Stimulated activated naive B cell treated with anti-CD40 and anti-IgM and Interleukin-4, amounts not matched to agents 10 μg/mL and 1 μg/mL and 100 μg/mL, for 72 hours (primary cell): ENCODE data around the gene SLC25A53.

ENCODE experiments used
- ATAC-seq, 2 donors: fragments of 150-1000 bp; cut with Tn5 transposase; replicated peaks; 2 replicates each; pipeline ENCODE4 v1.10.0; 2021; ENCODE audit warnings: moderate library complexity in 1 of 2
- DNase-seq: peaks from one replicate; pipeline ENCODE4 v3.0.0; 2021
- H3K27ac Mint-ChIP-seq: one replicate; pipeline ENCODE4 v1.8.0; 2022; ENCODE audit warnings: mild to moderate bottlenecking, mixed read lengths
- H3K27me3 Mint-ChIP-seq, 2 donors: one replicate each; pipeline ENCODE4 v1.8.0; 2022; ENCODE audit warnings: mixed read lengths in 2 of 2
- H3K36me3 Mint-ChIP-seq, 2 donors: one replicate each; pipeline ENCODE4 v1.8.0; 2022; ENCODE audit warnings: mixed read lengths in 2 of 2, mild to moderate bottlenecking in 1 of 2
- H3K4me1 Mint-ChIP-seq, 2 donors: one replicate each; pipeline ENCODE4 v1.8.0; 2022; ENCODE audit warnings: mixed read lengths in 2 of 2, mild to moderate bottlenecking in 1 of 2
- H3K4me3 Mint-ChIP-seq, 2 donors: one replicate each; pipeline ENCODE4 v1.8.0; 2022; ENCODE audit warnings: mild to moderate bottlenecking in 2 of 2, mixed read lengths in 2 of 2, moderate library complexity in 1 of 2
- H3K9me3 Mint-ChIP-seq, 2 donors: one replicate each; pipeline ENCODE4 v1.8.0; 2022; ENCODE audit warnings: mixed read lengths in 2 of 2, mild to moderate bottlenecking in 1 of 2

Gene SLC25A53

DNA sequence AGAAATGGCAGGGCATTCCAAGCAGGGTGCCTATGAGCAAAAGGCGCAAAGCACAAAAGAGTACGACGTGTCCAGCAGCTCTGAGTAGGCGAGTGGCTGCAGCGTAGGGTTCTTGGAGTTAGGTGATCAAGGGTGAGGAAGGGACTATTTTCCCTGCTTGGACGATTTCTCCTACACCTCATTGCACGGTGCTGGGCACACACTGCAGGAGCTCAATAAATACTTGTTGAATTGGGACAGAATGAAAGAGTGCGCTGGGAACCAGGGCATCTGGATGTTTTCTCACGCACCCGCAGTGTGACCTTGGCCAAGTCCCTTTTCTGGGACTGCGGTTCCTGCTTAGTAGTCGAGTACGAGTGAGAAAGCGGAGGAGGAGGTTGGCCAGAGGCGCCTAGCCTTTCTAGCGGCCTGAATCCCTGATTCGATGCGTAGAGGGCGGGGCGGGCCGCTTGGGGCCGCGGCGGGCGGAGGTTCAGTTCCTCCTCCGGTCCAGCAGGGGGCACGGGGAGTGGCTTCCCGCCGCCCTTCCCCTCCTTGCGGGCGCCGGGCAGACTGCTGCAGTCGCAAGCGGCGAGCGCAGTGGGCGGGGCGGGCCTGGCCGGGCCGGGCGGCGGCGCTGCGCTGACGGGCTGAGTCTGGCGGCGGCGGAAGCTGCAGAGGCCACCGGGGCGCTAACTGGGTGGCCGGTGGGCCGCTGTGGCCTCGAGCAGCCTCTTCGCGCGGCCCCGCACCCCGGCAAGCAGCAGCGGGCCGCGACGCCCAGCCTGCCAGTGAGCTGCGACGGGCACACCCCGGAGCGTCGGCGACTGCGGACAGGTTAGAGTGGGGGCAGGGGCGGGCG lies 9.3 kb upstream of the SLC25A53 start, which contains the start of gene FAM199X:
FAM199X (plus strand) TSS at position 560 of the 841 bp plus-strand sequence. CDS start 333 bp downstream, outside the sequence.
- Mint-ChIP-seq H3K27ac (peak within 1 kb of the TSS; percentile 65), H3K27me3 (peaks cover 0 to 4% of the 10 kb centered on the region in 2 donors), H3K36me3 (peaks cover 3 to 4% of the 10 kb centered on the region in 2 donors), H3K4me1 (peaks cover 12 to 26% of the 10 kb centered on the region in 2 donors), H3K9me3 (no peaks in the 10 kb centered on the region), H3K4me3 (peak within 1 kb of the TSS; percentile 83 to 84)
- peak; percentile 85 for DNase-seq
- ATAC-seq: peak; percentile 95 to 96

DNA sequence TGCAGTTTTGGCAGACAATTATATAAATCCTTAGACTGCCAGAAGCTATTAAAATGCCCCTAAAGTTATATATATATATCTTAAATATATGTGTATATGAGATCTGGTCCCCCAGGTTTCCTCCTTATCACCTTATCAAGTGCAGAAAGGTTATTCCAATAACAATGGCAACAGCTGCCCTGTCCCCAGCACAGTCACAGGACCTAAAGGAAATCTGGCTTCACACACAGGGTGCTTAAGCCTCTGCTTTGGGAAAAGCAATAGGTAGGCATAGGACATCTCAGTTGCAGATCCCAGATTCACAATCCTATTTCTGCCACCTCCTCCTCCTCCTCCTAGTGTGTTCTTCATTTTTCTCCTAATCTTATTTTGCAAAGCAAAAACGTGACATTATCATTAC lies 5.8 kb downstream of the SLC25A53 start:
- Mint-ChIP-seq H3K9me3 (no peaks in the 10 kb centered on the region), H3K27ac (no peak overlapping the region), H3K4me1 (peaks cover 8 to 17% of the 10 kb centered on the region in 2 donors)

DNA sequence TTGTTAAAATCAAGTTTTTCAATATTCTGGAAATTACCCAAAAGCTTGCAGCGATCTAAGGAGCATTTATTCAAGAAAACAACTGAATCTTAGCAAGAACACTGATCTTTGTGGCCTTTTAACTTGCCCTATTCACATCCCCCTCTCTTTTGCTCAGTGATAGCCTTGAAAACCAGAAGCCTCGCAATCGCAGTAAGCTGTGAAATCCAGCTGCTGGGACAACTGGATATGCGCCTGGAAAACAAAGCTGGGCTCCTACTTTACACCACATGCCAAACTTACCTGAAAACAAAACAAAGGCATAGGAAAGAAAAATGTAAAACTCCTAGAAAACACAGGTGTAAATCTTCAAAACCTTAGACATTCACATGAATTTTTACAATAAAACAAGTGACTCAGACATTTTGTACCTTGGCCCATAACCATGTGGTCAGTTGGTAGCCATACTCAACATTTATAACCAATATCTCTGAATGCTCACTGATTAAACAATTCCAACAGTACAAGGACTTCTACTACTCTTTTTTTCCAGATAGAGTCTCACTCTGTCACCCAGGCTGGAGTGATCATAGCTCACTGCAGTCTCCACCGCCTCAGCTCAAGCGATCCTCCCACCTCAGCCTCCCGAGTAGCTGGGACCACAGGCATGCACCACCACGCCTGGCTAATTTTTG lies 15.6 kb downstream of the SLC25A53 start:
- no peak overlapping the region for H3K27ac Mint-ChIP-seq
- H3K9me3 Mint-ChIP-seq: no peaks in the 10 kb centered on the region
- H3K36me3 Mint-ChIP-seq: peaks cover 0 to 4% of the 10 kb centered on the region in 2 donors
- DNase-seq (no peak), ATAC-seq (no peak)
- peaks cover 4 to 17% of the 10 kb centered on the region in 2 donors for H3K4me1 Mint-ChIP-seq
- H3K27me3 Mint-ChIP-seq: no peaks in the 10 kb centered on the region
- no peak overlapping the region for H3K4me3 Mint-ChIP-seq

More for the DNA sequence above, 5.8 kb downstream of the SLC25A53 start:
- no peak overlapping the region for H3K4me3 Mint-ChIP-seq
- DNase-seq (no peak), ATAC-seq (no peak)
- H3K36me3 Mint-ChIP-seq: no peaks in the 10 kb centered on the region
- H3K27me3 Mint-ChIP-seq: no peaks in the 10 kb centered on the region

DNA sequence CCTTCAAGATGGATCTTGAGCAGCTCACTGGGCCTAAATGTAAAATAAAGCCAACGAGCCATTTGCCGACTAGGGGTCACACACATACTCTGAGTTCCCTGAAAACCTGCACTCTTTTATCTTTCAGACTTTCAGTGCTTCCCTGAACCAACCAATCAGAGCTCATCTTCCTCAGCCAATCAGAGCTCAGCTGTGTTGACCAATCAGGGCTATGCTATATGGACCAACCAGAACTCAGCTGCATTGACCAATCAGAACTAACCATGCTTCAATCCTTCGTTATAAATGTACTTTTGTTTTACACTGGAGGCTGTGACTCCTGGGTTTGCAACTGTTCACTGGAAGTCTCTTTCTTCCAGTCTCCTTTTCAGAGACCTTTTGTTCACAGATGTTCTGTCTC lies 19.3 kb downstream of the SLC25A53 start:
- H3K27ac Mint-ChIP-seq: no peak overlapping the region
- DNase-seq: no peak

DNA sequence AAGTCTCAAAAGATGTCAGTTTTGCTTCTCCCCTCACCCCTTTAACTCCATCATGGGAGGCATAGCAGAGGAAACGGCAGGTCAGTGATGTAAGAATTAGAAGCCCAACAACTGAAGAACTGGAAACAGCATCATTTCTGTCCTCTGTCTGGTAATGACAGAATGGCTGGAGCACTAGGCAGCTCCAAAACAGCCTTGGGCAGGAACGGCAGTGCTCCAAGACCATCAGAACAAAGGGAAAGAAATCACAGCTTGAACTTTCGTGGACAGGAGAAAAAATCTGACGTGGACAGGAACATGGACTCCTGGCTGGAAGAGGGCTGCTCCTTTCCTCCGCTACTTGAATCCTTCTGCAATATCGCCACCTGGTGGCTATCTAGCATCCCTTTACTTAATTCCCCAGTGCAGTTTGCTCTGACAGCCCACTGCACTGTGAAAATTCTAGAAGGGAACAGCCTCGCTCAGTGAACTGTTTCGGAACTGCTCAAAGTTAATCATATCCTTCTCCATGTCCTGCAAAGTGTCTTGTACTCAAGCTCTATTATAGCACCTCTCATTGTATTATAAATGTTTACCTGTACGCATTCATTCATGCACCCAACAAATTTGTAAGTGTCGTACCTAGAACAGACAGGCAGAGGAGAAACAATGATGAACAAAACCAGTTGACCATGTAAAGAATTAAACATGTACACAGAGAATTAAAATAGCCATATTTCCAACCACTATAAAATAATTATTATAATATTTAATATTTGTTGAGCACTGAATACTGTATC lies 20.4 kb downstream of the SLC25A53 start:
- Mint-ChIP-seq H3K27ac (no peak overlapping the region), H3K27me3 (no peaks in the 10 kb centered on the region), H3K4me3 (peak overlapping the region; percentile 48 to 58), H3K9me3 (no peaks in the 10 kb centered on the region), H3K4me1 (peaks cover 14 to 16% of the 10 kb centered on the region in 2 donors), H3K36me3 (no peaks in the 10 kb centered on the region)
- ATAC-seq (peak; percentile 73 to 86), DNase-seq (peak; percentile 44)

More for the DNA sequence above, 19.3 kb downstream of the SLC25A53 start:
- ATAC-seq: no peak
- Mint-ChIP-seq H3K4me1 (peaks cover 14 to 16% of the 10 kb centered on the region in 2 donors), H3K27me3 (no peaks in the 10 kb centered on the region), H3K4me3 (no peak overlapping the region), H3K36me3 (no peaks in the 10 kb centered on the region), H3K9me3 (no peaks in the 10 kb centered on the region)

DNA sequence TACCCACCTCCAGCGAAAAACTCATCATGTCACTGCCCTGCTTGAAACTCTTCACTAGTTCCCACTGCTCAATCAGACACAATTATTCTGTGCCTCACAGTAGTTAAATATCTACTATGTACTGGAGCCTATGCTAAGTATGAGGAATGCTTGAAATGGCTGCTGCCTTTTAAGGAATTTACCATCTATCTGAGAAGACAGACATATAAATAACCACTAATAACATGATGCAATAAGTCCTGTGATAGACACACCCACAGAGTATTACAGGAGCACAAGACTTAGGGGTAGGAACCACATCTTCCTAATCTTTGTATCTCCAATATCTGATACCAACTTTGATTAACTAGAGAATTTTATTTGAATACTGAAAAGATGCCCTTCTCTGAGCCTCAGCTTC lies 21.1 kb downstream of the SLC25A53 start:
- H3K36me3 Mint-ChIP-seq: peaks cover 0 to under 1% of the 10 kb centered on the region in 2 donors
- DNase-seq (no peak), ATAC-seq (no peak)
- H3K9me3 Mint-ChIP-seq: no peaks in the 10 kb centered on the region
- no peak overlapping the region for H3K27ac Mint-ChIP-seq
- no peak overlapping the region for H3K4me3 Mint-ChIP-seq
- H3K27me3 Mint-ChIP-seq: no peaks in the 10 kb centered on the region
- H3K4me1 Mint-ChIP-seq: peaks cover 14 to 16% of the 10 kb centered on the region in 2 donors

DNA sequence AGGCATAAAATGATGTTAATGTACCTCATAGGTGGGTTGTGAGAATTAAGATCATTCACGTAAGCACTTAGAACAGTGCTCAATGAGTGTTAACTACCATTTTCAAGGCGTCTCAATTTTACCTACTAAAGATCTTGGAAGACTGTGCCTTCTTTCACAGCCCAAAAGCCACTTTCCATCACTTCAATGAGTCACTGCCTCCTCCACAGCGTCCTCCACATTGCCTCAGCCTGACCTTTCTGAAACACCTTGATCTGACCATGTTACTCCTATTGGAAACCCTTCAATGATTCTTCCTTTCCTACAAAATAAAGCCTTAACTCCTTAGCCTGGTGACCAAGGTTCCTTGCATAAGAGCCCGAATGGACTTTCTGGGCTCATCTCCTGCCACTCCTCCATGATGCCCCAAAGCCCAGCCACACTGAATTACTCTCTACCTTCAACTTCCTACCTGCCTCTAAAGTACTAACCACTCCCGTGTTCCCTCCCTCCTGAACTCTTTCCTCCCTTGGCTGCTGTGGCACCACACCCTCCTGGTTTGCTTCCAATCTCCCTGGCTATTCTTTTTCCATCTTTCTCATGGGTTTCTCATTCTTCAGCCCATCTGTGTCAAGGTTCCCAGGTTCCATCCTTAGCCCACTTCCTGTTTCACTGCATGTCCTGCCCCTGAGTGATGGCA lies 22.1 kb downstream of the SLC25A53 start:
- no peaks in the 10 kb centered on the region for H3K27me3 Mint-ChIP-seq

DNA sequence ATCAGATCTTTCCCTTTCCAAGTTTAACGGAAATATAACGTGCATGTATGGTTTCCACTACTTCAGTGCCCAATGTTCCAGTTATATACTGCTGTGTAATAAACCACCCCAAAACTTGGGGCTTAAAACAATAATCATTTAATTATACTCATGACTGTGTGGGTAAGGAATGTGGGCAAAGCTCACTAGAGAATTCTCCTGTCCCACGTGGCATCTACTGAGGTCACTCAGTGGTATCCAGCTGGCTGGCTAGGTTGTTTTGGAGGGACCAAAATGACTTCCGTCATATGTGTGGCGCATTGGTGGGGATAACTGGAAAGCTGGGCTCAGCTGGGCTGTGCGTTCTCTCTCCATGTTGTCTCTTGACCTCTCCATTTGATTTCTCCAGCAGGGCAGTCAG lies 26.0 kb downstream of the SLC25A53 start:
- no peak for DNase-seq
- H3K36me3 Mint-ChIP-seq: peaks cover 0 to 6% of the 10 kb centered on the region in 2 donors
- ATAC-seq: no peak
- no peak overlapping the region for H3K4me3 Mint-ChIP-seq
- no peaks in the 10 kb centered on the region for H3K27me3 Mint-ChIP-seq
- no peak overlapping the region for H3K27ac Mint-ChIP-seq
- H3K4me1 Mint-ChIP-seq: peaks cover 19 to 22% of the 10 kb centered on the region in 2 donors
- H3K9me3 Mint-ChIP-seq: no peaks in the 10 kb centered on the region

More for the DNA sequence above, 22.1 kb downstream of the SLC25A53 start:
- DNase-seq (no peak), ATAC-seq (no peak)
- H3K27ac Mint-ChIP-seq: no peak overlapping the region
- H3K9me3 Mint-ChIP-seq: no peaks in the 10 kb centered on the region
- H3K4me3 Mint-ChIP-seq: no peak overlapping the region
- peaks cover 0 to 3% of the 10 kb centered on the region in 2 donors for H3K36me3 Mint-ChIP-seq
- peaks cover 14 to 16% of the 10 kb centered on the region in 2 donors for H3K4me1 Mint-ChIP-seq

DNA sequence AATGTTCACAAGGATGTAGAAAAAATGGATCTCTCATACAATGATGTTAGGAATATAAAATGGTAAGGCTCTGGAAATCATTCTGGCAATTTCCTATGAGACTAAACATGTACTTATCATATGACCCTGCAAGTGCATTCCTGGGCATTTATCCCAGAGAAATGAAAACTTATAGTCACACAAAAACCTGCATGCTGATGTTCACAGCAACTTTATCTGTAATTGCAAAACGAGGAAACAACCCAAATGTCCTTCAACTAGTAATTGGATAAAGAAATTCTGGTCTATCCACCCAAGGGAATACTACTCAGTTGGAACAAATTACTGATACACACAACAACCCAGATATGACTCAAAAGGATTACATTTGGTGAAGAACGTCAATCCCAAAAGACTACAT lies 30.0 kb downstream of the SLC25A53 start:
- Mint-ChIP-seq H3K27me3 (no peaks in the 10 kb centered on the region), H3K9me3 (no peaks in the 10 kb centered on the region), H3K36me3 (peaks cover 5 to 10% of the 10 kb centered on the region in 2 donors), H3K4me1 (peaks cover 22 to 36% of the 10 kb centered on the region in 2 donors), H3K4me3 (no peak overlapping the region), H3K27ac (no peak overlapping the region)
- DNase-seq: no peak
- ATAC-seq: no peak

DNA sequence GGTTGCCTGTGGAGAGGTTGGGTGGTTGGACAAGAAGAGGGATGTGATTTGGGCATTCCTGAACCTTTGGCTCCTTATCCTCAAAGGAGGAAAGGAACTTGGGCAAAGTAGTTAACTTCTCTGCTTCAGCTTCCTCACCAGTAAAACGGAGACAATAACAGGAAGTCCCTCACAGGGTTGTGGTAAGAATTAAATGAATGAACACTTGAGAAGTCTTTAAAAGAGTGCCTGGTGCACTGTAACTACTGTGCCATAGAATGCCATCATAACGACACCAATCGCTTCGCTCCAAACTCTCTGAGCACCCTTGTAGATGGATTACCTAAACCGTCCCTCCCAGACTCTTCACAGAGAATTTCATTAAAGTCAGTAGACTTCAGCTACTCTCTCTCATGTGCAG lies 34.0 kb downstream of the SLC25A53 start:
- Mint-ChIP-seq H3K27ac (peak overlapping the region; percentile 90), H3K4me3 (no peak overlapping the region), H3K27me3 (no peaks in the 10 kb centered on the region), H3K9me3 (no peaks in the 10 kb centered on the region), H3K36me3 (peaks cover 4 to 5% of the 10 kb centered on the region in 2 donors), H3K4me1 (peaks cover 22 to 43% of the 10 kb centered on the region in 2 donors)
- ATAC-seq: peak; percentile 84 to 94
- no peak for DNase-seq

DNA sequence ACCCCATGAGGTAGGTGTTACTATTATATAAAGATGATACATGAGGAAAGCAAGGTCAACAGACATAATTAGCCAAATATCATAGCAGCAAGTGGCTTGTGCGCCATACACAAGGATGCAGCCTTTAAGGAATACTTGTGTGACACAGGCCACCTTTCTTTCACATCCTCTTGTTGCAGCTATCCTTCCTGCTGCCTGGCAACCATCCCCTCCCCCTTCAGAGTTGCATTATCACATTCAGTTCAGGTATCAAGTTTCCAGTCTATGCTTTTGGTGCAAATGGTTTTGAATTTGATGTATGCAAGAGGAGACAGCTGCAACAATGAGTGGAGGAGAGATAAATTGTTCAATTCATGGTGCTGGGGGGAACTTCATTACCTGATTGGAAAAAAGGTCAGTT lies 38.0 kb downstream of the SLC25A53 start:
- H3K4me1 Mint-ChIP-seq: peaks cover 19 to 46% of the 10 kb centered on the region in 2 donors
- H3K4me3 Mint-ChIP-seq: no peak overlapping the region
- H3K27me3 Mint-ChIP-seq: no peaks in the 10 kb centered on the region
- no peaks in the 10 kb centered on the region for H3K9me3 Mint-ChIP-seq
- no peak overlapping the region for H3K27ac Mint-ChIP-seq
- no peaks in the 10 kb centered on the region for H3K36me3 Mint-ChIP-seq
- ATAC-seq (no peak), DNase-seq (no peak)

DNA sequence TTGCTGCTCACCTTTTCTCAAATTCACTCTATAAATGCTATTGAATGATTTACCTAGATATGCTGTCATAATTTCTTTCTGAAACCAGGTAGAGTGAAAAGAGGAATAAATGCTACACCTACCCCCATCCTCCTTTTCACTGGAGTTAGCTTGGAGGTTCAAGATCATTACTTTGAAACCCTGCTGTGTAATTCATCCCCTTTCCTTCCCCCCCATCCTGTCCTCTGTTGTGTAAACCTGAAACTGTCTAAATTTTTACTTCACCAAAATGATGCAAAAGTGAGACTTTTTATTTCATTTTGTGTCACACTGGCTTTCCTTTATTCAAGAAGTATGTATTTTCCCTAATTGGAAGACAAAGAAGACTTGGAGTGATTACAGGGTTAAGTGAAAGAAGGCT lies 39.0 kb downstream of the SLC25A53 start:
- Mint-ChIP-seq H3K4me1 (peaks cover 13 to 37% of the 10 kb centered on the region in 2 donors), H3K9me3 (no peaks in the 10 kb centered on the region), H3K27me3 (no peaks in the 10 kb centered on the region), H3K4me3 (no peak overlapping the region), H3K36me3 (no peaks in the 10 kb centered on the region), H3K27ac (no peak overlapping the region)
- ATAC-seq (peak in 1 of 2 donors; percentile 41), DNase-seq (no peak)

DNA sequence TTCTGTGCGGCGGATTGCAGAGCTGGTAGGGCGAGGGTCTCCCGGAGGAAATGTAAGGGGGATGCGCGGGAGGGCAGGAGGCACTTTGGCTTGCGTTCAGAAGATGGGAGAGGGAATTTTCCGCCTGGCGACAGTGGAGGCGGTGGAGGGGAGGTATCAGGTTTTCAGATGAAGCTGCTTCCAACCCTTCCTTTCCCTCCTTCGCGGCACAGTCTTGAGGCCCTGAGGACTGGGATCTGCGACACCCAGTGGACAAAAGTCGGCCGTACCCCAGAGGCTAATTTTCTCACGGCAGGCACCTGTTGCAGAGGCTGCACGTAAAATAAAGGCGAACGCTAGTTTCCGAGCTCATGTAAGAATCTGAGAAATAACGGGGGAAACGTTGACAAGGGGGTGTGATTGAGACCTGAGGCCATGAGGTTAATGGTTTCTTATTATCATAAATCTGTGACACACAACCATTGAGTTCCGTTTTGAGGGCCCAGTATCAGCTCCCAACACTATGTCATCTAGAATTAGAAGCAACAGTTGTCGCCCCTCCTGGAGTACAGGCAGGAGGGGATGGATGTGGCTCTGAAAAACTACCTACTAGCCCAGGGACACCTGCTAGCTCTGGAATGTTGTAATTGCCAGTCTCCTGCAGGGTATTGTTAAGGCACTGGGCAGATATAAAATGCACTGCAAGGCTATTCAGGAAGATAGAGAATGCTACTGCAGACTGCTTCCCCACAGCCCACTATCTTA lies 43.4 kb downstream of the SLC25A53 start:
- Mint-ChIP-seq H3K36me3 (no peaks in the 10 kb centered on the region), H3K4me1 (peaks cover 12 to 38% of the 10 kb centered on the region in 2 donors), H3K9me3 (no peaks in the 10 kb centered on the region), H3K27ac (peak overlapping the region; percentile 93), H3K4me3 (peak overlapping the region; percentile 86 to 93), H3K27me3 (no peaks in the 10 kb centered on the region)
- DNase-seq (peak; percentile 31), ATAC-seq (peak; percentile 64 to 67)
